ENCODE results near the gene ATOSA.

DNA sequence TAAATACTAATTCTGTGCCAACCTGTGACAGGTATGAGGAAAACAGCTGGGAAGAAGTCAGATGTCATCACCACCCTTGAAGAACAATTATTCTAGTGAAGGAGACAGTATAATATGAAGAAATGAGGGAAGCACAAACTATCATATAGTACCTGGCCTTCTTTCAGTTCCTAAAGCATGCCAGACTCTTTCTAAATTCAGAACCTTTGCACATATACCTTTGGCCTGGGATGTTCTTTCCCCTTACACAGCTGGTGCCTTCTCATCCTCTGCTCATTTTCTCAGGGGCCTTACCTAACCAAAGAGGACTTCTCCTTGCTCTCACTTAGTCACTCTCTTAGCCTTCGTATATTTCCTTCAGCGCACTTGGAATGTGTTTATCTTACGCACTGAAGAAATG is 19.0 kb downstream of the ATOSA start:
- TF ChIP-seq CEBPB (IDR thresholded peaks at IDR 0.05): no peak
- TF ChIP-seq, protein P1, sequence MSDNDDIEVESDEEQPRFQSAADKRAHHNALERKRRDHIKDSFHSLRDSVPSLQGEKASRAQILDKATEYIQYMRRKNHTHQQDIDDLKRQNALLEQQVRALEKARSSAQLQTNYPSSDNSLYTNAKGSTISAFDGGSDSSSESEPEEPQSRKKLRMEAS (IDR thresholded peaks at IDR 0.05): no peak
- TF ChIP-seq REST (IDR thresholded peaks at IDR 0.05; ENCODE audit: low read depth): no peak
- no peak for TF ChIP-seq YY1 (IDR thresholded peaks at IDR 0.05; ENCODE audit: low read depth)
